ENCODE measurements around the gene MAP2K3. TPM values are rescaled to one million over a fixed set of nuclear protein-coding genes. Genes with fewer than 3 reads are reported as not detected.

Gene MAP2K3
- total RNA-seq, 4 donors from 2014 or later = 15.7 to 170 (median 63.8) TPM

DNA sequence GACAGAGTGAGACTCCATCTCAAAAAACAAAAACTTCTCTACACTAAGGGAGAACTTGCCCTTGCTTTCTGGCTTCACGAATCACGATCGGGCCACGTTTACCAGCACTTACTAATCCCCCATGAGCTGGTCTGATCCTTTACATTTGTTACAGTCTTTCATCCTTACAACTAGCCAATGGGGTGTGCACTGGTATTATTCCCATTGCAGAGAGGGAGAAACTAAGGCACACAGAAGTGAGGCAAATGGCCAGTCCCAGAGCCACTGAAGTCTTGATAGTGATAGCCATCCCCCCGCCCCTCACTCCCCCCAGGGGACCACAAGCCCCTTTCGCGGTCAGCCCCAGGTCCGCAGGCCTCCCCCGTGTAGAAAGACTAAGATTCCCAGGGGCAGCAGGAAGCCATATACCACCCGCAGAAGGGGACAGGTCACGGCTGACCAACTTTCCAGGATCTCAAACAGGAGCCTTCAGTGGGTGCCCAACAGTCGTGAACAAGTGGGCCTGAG is 32.2 kb upstream of the MAP2K3 start:
- intact Hi-C loops (cut with DNase I; ENCODE audit: low total_unique reads) = loop anchor here (2.0 kb wide), 3 partner anchors 26 to 88 kb away; no protein-coding TSS in a partner anchor
- peak overlapping the region; percentile 66 to 80 (median 70) for H3K4me3 ChIP-seq

DNA sequence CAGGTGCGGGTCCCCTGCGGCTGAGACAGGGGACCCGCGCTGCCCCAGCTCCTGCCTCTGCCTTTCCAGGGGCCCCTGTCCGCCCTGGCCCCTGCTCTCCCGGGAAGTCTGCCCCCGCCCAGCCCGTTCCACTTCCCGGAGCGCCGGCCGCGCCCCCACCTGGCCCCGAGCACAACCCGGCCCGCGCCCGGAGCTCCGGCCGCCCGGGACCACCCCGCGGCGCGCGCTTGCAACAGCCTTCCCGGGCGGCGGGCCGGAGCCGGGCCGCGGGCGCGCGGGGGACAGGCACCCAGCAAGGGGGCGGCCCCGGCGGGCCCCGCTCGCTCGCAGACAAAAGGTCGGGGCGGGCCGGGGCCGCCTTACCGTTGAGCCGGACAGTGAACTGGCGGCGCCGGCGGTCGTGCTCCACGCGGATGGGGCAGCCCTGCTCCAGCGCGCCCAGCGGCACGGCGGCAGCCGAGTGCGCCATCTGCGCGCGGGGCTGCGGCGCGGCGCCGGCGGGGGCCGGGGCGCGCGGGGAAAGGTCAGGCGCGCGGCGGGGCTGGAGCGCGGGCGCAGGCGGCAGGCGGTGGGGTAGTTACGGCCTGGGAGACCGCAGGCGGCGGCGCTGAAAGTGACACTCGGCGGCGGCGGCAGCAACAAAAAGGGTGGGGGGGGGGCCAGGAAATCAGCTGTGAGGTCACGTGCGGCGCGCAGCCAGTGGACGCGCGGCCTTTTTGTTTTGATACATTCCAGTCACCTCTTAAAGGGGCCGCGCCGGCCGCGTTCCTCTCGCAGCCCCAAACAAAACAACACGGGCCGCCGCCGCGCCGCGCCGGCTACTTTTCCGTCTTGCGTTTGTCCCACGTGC is 31.5 kb upstream of the MAP2K3 start, which contains the start of gene NATD1:
Gene NATD1, minus strand, starts transcription at position 615 of the 850 bp plus-strand sequence. Its CDS starts 146 bp downstream, at position 469.
- TF ChIP-seq POLR2A (IDR thresholded peaks at IDR 0.05) = peak; percentile 86 to 91
- TF ChIP-seq, protein P1, sequence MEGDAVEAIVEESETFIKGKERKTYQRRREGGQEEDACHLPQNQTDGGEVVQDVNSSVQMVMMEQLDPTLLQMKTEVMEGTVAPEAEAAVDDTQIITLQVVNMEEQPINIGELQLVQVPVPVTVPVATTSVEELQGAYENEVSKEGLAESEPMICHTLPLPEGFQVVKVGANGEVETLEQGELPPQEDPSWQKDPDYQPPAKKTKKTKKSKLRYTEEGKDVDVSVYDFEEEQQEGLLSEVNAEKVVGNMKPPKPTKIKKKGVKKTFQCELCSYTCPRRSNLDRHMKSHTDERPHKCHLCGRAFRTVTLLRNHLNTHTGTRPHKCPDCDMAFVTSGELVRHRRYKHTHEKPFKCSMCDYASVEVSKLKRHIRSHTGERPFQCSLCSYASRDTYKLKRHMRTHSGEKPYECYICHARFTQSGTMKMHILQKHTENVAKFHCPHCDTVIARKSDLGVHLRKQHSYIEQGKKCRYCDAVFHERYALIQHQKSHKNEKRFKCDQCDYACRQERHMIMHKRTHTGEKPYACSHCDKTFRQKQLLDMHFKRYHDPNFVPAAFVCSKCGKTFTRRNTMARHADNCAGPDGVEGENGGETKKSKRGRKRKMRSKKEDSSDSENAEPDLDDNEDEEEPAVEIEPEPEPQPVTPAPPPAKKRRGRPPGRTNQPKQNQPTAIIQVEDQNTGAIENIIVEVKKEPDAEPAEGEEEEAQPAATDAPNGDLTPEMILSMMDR (IDR thresholded peaks at IDR 0.05 in 4 of 5, conservative IDR thresholded peaks at IDR 0.05 in 1 of 5) = no peak
- Histone ChIP-seq H3K36me3 (no peaks in the 10 kb centered on the region), H3K9me3 (no peaks in the 10 kb centered on the region), H3K4me3 (peak within 1 kb of the TSS; percentile 66 to 80 (median 70)), H3K27ac (peak within 1 kb of the TSS; percentile 89 to 95 (median 92)), H3K4me1 (peaks cover 45 to 51% of the 10 kb centered on the region in 2 donors), H3K27me3 (no peaks in the 10 kb centered on the region)
- intact Hi-C loops (cut with DNase I; ENCODE audit: low total_unique reads) = loop anchor here (2.0 kb wide), 3 partner anchors 26 to 88 kb away; no protein-coding TSS in a partner anchor
- ATAC-seq = peak; percentile 67 to 79
- in situ Hi-C loops (cut with MboI; ENCODE audit: low sequenced_read_pairs in 4 of 4) = no loop called here
- DNase-seq = peak; percentile 88 to 93

More for the DNA sequence above, 32.2 kb upstream of the MAP2K3 start:
- DNase-seq (peak in 1 of 2 donors; percentile 34), ATAC-seq (peak in 1 of 2 donors; percentile 1)
- H3K27me3 ChIP-seq = no peaks in the 10 kb centered on the region
- H3K4me1 ChIP-seq = peaks cover 49 to 57% of the 10 kb centered on the region in 2 donors
- no peaks in the 10 kb centered on the region for H3K9me3 ChIP-seq
- in situ Hi-C loops (cut with MboI; ENCODE audit: low sequenced_read_pairs in 4 of 4) = no loop called here
- peak overlapping the region; percentile 89 to 95 (median 92) for H3K27ac ChIP-seq
- no peak for TF ChIP-seq POLR2A (IDR thresholded peaks at IDR 0.05)
- TF ChIP-seq, protein P1 (IDR thresholded peaks at IDR 0.05 in 4 of 5, conservative IDR thresholded peaks at IDR 0.05 in 1 of 5) = no peak
- H3K36me3 ChIP-seq = no peaks in the 10 kb centered on the region

DNA sequence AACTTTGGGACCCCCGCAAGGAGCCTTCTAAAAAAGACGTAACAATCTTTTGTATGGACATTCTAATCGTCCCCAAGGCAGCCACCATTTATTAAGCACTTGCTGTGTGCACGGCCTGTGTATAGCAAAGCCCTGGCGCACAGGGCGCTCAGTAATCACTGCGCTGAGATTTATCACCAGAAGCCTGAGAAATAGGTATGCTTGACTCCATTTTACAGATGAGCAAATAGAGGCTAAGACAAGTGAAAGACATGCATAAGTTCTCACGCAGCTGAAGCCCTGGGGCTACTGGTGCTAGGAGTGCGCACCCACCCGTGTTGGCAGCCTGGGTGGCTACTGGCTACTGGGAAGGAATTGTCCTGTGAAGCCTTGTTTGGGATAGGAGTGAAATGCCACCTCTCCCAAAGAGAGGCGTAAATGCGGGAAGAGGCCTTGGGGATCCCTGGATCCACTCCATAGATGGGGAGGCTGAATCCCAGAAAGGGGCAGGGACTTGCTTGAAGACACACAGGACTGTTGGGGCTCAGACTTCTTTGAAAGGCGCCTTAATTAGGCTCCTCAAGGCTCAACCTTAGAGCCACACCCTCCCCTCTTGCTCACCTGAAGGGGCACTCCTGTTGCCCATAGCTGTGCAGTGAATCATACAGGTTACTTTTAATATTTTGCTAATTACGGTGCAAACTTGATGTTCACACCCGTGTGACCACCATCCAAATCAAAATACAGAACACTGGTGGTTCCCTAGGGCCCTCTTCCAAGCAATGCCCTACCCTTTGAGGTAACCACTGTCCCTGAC is 30.7 kb upstream of the MAP2K3 start:
- DNase-seq (no peak), ATAC-seq (peak; percentile 4 to 5)
- H3K27ac ChIP-seq = peak overlapping the region; percentile 76 to 94 (median 92)
- TF ChIP-seq, protein P1 (IDR thresholded peaks at IDR 0.05 in 4 of 5, conservative IDR thresholded peaks at IDR 0.05 in 1 of 5) = no peak
- TF ChIP-seq POLR2A (IDR thresholded peaks at IDR 0.05) = no peak
- H3K4me1 ChIP-seq = peaks cover 39 to 43% of the 10 kb centered on the region in 2 donors
- H3K9me3 ChIP-seq = no peaks in the 10 kb centered on the region
- peak overlapping the region; percentile 65 to 78 (median 70) for H3K4me3 ChIP-seq
- intact Hi-C loops (cut with DNase I; ENCODE audit: low total_unique reads) = loop anchor here (2.0 kb wide), 3 partner anchors 25 to 89 kb away; no protein-coding TSS in a partner anchor
- in situ Hi-C loops (cut with MboI; ENCODE audit: low sequenced_read_pairs in 4 of 4) = no loop called here
- H3K36me3 ChIP-seq = no peaks in the 10 kb centered on the region
- H3K27me3 ChIP-seq = no peaks in the 10 kb centered on the region

DNA sequence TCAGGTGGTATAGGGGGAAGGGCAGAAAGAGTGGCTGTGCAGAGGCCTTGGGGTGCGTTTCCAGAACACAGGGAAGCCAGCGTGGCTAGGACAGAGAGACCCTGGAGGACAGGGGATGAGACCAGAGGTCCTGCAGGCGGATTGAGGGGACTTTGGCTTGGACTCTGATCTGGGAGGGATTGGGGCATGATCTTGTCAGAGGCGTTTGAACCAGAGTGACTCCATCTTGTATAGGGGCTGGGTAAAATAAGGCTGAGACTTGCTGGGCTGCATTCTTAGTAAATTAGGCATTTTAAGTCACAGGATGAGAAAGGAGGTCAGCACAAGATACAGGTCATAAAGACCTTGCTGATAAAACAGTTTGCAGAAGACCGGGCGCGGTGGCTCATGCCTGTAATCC is 25.9 kb upstream of the MAP2K3 start:
- intact Hi-C loops (cut with DNase I; ENCODE audit: low total_unique reads) = no loop called here
- no peak for DNase-seq

More for the DNA sequence above, 25.9 kb upstream of the MAP2K3 start:
- Histone ChIP-seq H3K4me1 (peaks cover 11 to 25% of the 10 kb centered on the region in 2 donors), H3K9me3 (no peaks in the 10 kb centered on the region), H3K27me3 (no peaks in the 10 kb centered on the region), H3K27ac (no peak overlapping the region), H3K36me3 (no peaks in the 10 kb centered on the region), H3K4me3 (no peak overlapping the region)
- in situ Hi-C loops (cut with MboI; ENCODE audit: low sequenced_read_pairs in 4 of 4) = no loop called here
- no peak for ATAC-seq
- TF ChIP-seq POLR2A (IDR thresholded peaks at IDR 0.05) = no peak
- TF ChIP-seq, protein P1 (IDR thresholded peaks at IDR 0.05 in 4 of 5, conservative IDR thresholded peaks at IDR 0.05 in 1 of 5) = no peak

All from gastrocnemius medialis (tissue), 4 donors.